Gastrocnemius medialis (tissue), 4 donors: ENCODE data around the gene ZDHHC8.

Experiments
- POLR2A ChIP-seq, 2 donors: fragments of 450-650 bp; IDR thresholded peaks; one replicate each; pipeline ENCODE4 v1.6.1; 2017; ENCODE audit warnings: antibody characterized with exemption in 2 of 2, mild to moderate bottlenecking in 2 of 2, moderate library complexity in 2 of 2
- TF ChIP-seq, protein P1 (sequence below), 5 experiments: fragments of 450-650 bp in 3 of 5; fragments of 200-600 bp in 2 of 5; sonication (generic) in 2 of 5; IDR thresholded peaks in 4 of 5; conservative IDR thresholded peaks in 1 of 5; 1 replicate in 4 of 5; 2 replicates in 1 of 5; pipeline ENCODE4 v1.5.1; 2016 to 2019; ENCODE audit warnings: antibody characterized with exemption in 5 of 5, mild to moderate bottlenecking in 3 of 5, moderate library complexity in 3 of 5

DNA sequence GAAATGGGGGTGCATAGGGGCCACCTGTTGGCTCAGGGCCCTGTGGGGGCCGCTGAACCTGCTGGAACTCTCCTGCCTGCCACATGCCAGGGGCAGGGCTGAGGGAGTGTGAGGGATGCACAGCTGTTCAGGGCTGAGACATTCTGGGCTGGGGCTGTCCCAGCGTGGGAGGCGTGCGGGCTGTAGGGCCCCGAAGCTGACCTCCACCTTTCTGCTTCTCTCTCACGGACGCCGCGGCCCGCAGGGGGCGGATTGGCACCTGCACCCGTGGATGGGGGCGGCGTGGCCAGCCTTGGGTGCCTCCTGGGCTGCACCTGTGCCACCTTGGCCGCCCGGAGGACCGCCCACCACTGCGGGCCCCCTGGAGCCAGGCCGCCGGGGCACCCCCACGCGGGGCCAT lies 15.2 kb downstream of the ZDHHC8 start:
- TF ChIP-seq, protein P1, sequence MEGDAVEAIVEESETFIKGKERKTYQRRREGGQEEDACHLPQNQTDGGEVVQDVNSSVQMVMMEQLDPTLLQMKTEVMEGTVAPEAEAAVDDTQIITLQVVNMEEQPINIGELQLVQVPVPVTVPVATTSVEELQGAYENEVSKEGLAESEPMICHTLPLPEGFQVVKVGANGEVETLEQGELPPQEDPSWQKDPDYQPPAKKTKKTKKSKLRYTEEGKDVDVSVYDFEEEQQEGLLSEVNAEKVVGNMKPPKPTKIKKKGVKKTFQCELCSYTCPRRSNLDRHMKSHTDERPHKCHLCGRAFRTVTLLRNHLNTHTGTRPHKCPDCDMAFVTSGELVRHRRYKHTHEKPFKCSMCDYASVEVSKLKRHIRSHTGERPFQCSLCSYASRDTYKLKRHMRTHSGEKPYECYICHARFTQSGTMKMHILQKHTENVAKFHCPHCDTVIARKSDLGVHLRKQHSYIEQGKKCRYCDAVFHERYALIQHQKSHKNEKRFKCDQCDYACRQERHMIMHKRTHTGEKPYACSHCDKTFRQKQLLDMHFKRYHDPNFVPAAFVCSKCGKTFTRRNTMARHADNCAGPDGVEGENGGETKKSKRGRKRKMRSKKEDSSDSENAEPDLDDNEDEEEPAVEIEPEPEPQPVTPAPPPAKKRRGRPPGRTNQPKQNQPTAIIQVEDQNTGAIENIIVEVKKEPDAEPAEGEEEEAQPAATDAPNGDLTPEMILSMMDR (IDR thresholded peaks at IDR 0.05 in 4 of 5, conservative IDR thresholded peaks at IDR 0.05 in 1 of 5), result no peak
- TF ChIP-seq POLR2A (IDR thresholded peaks at IDR 0.05), result no peak
